HG02588 (cell line): ENCODE results near the gene ZNF48.

Experiments
- ATAC-seq: cut with Tn5 transposase; IDR thresholded peaks from one replicate; pipeline ENCODE4 v1.9.1; 2021; ENCODE audit warnings: mild to moderate bottlenecking, moderate library complexity; ENCODE audit not compliant: unreplicated experiment

The ZNF48 gene

DNA sequence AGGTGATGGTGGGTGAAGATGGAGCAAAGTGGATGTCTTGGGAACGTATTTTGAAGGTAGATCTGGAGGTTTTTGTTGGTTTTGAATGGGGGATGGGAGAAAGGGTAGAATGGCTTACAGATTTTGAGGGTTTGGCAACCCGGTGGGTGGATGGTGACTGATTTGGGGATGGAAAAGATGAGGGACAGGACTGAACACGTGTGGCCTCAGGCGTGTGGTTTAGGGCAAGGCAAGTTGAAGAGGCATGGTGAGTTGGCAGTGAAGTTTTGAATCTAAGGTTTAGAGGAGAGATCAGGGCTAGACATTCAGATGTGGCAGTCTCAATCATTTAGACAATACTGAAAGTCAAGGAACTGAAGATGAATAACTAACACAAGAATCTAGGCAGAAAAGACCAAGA, 39.6 kb downstream of the ZNF48 start:
- no peak for ATAC-seq

DNA sequence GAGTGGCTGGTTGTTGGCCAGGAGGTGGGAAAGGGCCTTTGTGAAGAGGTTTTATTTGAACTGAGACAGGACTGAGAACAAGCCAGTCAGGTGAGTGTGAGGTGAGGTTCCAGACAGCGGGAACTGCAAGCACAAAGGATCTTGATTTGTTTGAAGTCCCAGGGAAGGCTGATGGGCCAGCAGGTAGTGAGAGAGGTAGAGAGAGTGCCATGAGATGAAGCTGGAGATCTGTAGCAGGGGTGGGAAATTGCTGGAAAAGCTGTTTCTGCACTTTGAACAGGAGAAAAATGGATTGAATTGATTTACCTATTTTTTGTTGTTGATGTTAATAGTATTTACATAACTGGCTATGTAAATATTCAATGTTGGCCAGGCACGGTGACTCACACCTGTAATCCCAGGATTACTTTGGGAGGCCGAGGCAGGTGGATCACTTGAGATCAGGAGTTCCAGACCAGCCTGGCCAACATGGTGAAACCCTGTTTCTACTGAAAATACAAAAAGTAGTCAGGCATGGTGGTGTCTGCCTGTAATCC, 42.4 kb downstream of the ZNF48 start:
- ATAC-seq, result no peak

DNA sequence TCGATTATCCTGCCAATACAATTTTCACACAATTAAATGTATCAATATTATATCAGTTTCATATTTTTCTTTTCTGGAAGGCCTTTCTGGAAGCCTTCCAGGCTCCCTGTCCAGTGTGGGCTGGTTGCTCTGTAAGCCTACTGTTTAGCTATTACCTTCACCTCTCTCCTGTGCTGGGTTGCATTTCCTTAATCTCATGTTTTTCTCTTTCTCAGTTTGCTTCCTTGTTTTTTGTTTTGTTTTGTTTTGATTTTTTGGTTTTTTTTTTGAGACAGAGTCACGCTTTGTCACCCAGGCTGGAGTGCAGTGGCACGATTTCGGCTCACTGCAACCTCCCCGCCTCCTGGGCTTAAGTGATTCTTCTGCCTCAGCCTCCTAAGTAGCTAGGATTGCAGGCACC, 43.6 kb downstream of the ZNF48 start:
- no peak for ATAC-seq

DNA sequence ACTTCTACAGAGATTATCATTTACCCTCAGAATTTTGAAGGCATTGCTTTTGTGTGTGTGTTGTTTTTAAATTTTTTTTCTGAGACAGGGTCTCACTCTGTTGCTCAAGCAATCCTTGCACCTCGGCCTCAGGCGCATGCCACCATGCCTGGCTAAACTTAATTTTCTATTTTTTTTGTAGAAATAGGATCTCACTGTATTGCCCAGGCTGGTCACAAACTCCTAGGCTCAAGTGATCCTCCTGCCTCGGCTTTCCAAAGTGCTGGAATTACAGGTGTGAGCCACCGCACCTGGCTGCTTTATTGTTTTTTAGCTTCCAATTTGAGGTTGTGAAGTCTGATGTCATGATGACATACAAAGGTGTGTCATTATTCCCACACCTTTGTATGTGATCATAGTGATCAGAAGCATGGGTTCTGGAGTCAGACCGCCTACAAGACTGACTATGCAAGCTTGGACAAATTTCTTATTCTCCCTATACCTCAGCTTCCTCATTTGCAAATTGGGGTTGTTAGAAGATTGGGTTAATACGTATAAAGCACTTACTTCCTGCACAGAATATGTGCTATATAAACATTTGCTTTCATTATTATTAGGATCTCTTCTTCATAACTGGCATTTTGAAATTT, 44.6 kb downstream of the ZNF48 start:
- ATAC-seq, result no peak

DNA sequence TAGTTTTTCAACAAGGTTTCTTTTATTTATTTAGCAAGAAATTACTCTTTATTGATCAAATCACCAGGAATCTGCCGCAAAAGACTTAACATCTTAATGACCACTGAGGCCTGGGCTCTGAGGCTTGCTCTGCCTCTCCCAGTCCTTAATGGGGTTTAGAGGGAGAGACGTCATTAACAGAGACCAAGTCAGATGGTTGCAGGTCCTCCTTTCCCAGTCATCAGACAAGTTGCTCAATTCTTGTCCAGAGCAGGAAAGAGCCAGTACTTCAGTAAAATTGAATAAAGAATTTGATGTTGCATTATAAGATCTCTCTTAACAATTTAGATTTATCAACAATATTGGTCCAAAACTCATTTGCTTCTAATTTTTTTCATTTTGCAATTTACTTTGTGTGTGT, 48.4 kb downstream of the ZNF48 start:
- no peak for ATAC-seq

DNA sequence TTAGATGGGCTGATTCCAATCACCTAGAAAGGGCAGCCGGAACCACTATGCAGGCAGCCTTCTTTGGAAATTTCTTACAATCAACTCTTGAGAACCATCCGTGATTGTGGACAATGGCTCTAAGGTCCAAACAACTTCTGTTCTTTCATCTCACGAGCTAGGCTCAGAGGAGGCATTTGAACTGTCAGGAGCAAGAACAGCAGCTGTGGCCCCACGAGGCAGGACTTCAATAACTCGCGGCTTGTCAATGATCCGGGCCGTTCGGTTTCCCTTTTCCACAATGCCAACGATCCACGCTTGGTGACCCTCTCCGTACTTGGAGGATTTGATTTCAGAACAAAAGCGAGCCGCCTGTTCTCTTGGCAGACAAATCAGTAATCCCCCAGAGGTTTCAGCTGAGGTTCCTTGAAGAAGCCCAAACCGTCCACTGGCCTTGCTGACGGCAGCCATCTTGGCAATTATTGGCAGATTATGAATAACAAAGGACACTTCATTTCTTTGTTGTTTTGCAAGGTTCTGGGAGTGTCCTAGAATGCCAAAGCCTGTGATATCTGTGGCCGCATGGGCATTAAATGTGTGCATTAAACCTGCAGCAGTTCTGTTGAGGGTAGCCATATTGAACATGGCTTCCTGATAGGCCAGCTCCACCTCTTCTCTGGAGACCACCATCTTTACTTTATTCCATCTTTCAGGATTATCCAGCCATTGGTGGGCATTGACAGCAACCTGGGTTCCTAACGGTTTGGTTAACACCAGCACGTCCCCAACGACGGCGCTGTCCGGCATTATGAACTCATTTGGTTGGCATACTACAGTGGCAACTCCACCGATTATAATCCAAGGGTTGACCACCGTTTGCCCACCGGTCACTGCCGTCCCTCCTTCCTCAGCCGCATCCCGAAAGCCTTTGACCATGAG, 49.3 kb downstream of the ZNF48 start:
- ATAC-seq, result no peak

DNA sequence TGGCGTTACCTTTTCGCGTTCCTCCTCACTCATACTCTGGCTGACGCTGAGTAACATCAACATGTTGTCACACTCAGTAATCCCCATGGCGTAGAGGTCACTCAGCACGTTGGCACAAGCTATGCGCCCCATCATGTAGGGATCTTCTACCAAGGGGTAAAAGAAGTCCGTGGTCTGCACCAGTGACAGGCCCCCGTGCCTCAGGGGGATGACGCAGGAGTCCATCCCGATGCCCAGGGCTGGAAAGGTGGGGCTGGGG, 49.9 kb downstream of the ZNF48 start:
- ATAC-seq, result peak; percentile 18

DNA sequence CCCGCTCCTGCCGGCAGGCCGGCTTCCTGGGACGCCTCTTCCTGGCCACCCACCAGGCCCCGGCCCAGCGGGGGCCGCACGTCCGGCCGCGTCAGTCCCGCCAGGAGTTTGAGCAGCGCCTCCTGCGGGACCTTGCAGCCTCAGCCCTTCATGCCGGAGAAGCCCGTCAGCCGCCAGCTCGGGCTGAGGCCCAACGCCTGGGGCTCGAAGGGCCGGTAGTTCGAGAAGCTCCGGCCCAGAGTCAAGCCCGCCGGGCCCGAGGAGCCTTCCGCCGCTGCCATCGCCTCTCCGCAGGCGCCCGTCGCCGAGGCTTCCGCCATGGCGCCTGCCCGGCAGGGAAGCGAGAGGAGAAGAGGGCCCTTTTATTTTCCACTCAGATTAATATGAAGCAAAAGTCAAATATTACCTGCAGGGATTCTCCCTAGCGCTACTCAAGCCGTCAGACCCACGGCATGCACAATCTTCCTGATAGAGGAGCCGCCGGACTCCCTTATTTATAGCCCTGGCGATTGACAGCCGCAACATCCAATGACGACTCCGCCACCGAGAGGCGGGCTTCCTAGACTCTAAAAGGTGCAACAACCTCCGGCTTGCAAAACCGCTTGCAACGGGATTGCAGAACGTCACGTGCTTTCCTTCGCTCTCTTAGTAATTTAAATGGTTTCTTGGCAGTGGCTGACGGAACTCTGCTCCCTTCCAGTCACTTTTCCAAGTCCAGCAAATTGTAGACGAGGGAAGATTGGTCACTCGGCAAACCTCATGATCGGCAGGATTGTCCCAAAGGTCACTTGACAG, 50.4 kb downstream of the ZNF48 start, which contains the start of gene SEPHS2:
TSS of gene SEPHS2 (minus strand) at position 467 of the 795 bp plus-strand sequence. CDS start at position 320, 147 bp downstream.
- ATAC-seq, result peak; percentile 79

DNA sequence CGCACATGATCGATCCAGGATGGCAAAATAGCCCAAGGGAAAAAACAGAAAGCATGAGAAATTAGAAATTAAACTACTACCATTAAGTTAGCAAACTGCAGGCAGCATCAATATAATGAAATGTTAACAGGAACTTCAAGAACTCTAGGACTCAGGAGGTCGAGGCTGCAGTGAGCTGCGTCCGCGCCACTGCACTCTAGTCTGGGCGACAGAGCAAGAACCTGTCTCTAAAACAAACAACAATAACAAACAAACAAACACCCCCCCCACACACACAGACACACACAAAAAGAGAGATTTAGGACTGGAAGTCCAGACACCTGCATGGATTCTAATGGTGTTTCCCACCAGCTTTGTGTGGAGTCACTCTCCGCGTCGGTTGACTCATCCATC, 51.0 kb downstream of the ZNF48 start:
- ATAC-seq, result no peak

DNA sequence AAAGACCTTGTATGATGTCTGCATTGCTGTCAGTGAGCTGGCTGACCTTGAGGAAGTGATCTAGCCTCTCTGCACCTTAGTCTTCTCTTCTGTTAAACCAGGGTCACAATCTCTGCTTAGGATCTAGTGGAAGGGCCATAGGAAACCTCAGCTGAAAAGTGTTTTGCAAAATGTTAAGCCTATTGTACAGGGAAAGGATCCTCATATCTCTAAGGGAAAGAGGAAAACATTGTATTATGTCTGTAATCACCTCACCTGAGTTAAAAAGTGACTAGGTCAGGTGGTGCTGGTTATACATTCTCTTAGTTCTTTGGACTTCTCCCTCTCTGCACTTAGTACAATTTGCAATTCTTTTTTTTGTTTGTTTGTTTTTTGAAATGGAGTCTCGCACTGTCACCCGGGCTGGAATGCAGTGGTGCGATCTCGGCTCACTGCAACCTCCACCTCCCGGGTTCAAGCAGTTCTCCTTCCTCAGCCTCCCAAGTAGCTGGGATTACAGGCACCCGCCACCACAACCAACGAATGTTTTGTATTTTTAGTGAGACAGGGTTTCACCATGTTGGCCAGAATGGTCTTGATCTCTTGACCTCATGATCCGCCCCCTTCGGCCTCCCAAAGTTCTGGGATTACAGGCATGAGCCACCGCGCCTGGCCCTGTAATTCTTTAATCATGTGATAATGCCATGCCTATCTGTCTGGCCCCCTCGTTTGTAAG, 52.4 kb downstream of the ZNF48 start:
- ATAC-seq, result no peak

DNA sequence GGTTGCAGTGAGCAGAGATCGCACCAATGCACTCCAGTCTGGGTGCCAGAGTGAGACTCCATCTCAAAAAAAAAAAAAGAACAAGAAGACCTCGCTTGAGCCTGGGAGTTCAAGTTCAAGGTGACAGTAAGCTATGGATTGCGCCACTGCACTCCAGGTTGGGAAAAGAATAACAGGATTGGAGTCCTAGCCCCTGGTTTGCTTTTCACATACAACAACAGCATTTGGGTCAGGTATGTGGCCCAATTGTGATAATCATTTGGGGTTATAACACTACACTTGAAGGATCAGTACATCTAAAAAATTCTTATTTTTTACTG, 53.9 kb downstream of the ZNF48 start:
- no peak for ATAC-seq
